ENCODE measurements around the gene MPG.
"Not testable (repeated sequence)": the region's sequence is repeated elsewhere in the genome, so short reads cannot be mapped to it uniquely, and the experiment has no call there.

Gene MPG

GRCh38 chr16:114327-114726 lies 36.3 kb downstream of the MPG start:
- DNase-seq, result no peak

- DNase-seq, result no peak
These were observed 38.0 kb downstream of the MPG start for GRCh38 chr16:116015-116414.

- peak; percentile 76 for DNase-seq
These were observed 39.6 kb downstream of the MPG start for GRCh38 chr16:117379-118365.

GRCh38 chr16:118857-119256 lies 40.8 kb downstream of the MPG start:
- no peak for DNase-seq

- DNase-seq, result no peak
These were observed 41.3 kb downstream of the MPG start for GRCh38 chr16:119295-119694.

- DNase-seq, result no peak
These were observed 41.9 kb downstream of the MPG start for GRCh38 chr16:119835-120491.

GRCh38 chr16:120756-121155 lies 42.7 kb downstream of the MPG start:
- DNase-seq, result no peak

GRCh38 chr16:122361-122760 lies 44.3 kb downstream of the MPG start:
- no peak for DNase-seq

GRCh38 chr16:123558-124350 lies 45.7 kb downstream of the MPG start:
- not testable (repeated sequence) for DNase-seq

GRCh38 chr16:125011-125410 lies 47.0 kb downstream of the MPG start:
- no peak for DNase-seq

GRCh38 chr16:129075-129474 lies 51.0 kb downstream of the MPG start:
- no peak for DNase-seq

- no peak for DNase-seq
These were observed 52.6 kb downstream of the MPG start for GRCh38 chr16:130533-131173.

- DNase-seq, result no peak
These were observed 54.1 kb downstream of the MPG start for GRCh38 chr16:132120-132519.

GRCh38 chr16:133716-134115 lies 55.7 kb downstream of the MPG start:
- DNase-seq, result no peak
